22Rv1 (cell line): Measurements from ENCODE around the gene TPST2.

Source experiments
- CTCF ChIP-seq: fragments of 450-650 bp; IDR thresholded peaks from 2 replicates; pipeline ENCODE4 v1.5.1; 2017; ENCODE audit warnings: mild to moderate bottlenecking
- ZFX ChIP-seq: fragments of 450-650 bp; IDR thresholded peaks from 2 replicates; pipeline ENCODE4 v1.6.1; 2017; ENCODE audit warnings: antibody characterized with exemption, borderline replicate concordance

- no peak for TF ChIP-seq CTCF
- no peak for TF ChIP-seq ZFX
Measured at GRCh38 chr22:26481694-26482093, 108.2 kb downstream of the TPST2 start.
